OCI-LY1 (cell line): Measurements from ENCODE around the gene TSC22D4.

ENCODE experiments used
- H2AFZ ChIP-seq: fragments of 200-600 bp; sonication (generic), shearing (Covaris generic); 2 replicates; pipeline ENCODE4 v1.6.0; 2014; ENCODE audit warnings: antibody characterized with exemption, mild to moderate bottlenecking, low read length
- H3F3A ChIP-seq: fragments of 200-600 bp; sonication (generic), shearing (Covaris generic); 2 replicates; pipeline ENCODE4 v1.6.0; 2014; ENCODE audit warnings: mild to moderate bottlenecking, antibody characterized with exemption, low read length, moderate library complexity; ENCODE audit not compliant: insufficient read depth
- H3K27ac ChIP-seq: fragments of 200-600 bp; sonication (generic); 2 replicates; pipeline ENCODE4 v1.5.1; 2014; ENCODE audit warnings: low read length, mixed run types, mild to moderate bottlenecking, low read depth; ENCODE audit not compliant: poor library complexity, severe bottlenecking
- H3K27me3 ChIP-seq: fragments of 200-600 bp; sonication (generic); 2 replicates; pipeline ENCODE4 v1.6.0; 2014; ENCODE audit warnings: antibody characterized with exemption, mild to moderate bottlenecking, low read length, moderate library complexity; ENCODE audit not compliant: insufficient read depth
- H3K36me3 ChIP-seq: fragments of 200-600 bp; sonication (generic); 2 replicates; pipeline ENCODE4 v1.6.1; 2014; ENCODE audit warnings: mild to moderate bottlenecking, antibody characterized with exemption, low read length, moderate library complexity, mixed read lengths; ENCODE audit not compliant: insufficient read depth
- H3K4me1 ChIP-seq: fragments of 200-600 bp; sonication (generic); 2 replicates; pipeline ENCODE4 v1.5.1; 2014; ENCODE audit warnings: mild to moderate bottlenecking, low read length, moderate library complexity; ENCODE audit not compliant: insufficient read depth, severe bottlenecking
- H3K4me2 ChIP-seq: fragments of 200-600 bp; sonication (generic), shearing (Covaris generic); 2 replicates; pipeline ENCODE4 v1.6.1; 2014; ENCODE audit warnings: low read length
- H3K4me3 ChIP-seq: fragments of 200-600 bp; sonication (generic); 2 replicates; pipeline ENCODE4 v1.5.1; 2014; ENCODE audit warnings: low read length, low read depth, mild to moderate bottlenecking, mixed read lengths; ENCODE audit not compliant: poor library complexity, severe bottlenecking
- H3K79me2 ChIP-seq: fragments of 200-600 bp; shearing (Covaris generic); 2 replicates; pipeline ENCODE4 v1.6.1; 2016; ENCODE audit warnings: mixed run types, low read length, mixed read lengths; ENCODE audit not compliant: insufficient read depth
- H3K9ac ChIP-seq: fragments of 200-600 bp; sonication (generic), shearing (Covaris generic); 2 replicates; pipeline ENCODE4 v1.6.1; 2014; ENCODE audit warnings: mild to moderate bottlenecking, low read length, mixed read lengths
- H3K9me2 ChIP-seq: fragments of 200-600 bp; sonication (generic), shearing (Covaris generic); 2 replicates; pipeline ENCODE4 v1.6.1; 2014; ENCODE audit warnings: low read depth, mild to moderate bottlenecking, low read length, mixed read lengths
- H3K9me3 ChIP-seq: fragments of 200-600 bp; shearing (Covaris generic); 2 replicates; pipeline ENCODE4 v1.6.1; 2014; ENCODE audit warnings: low read length, mixed read lengths
- H4K20me1 ChIP-seq: fragments of 200-600 bp; sonication (generic), shearing (Covaris generic); 2 replicates; pipeline ENCODE4 v1.6.0; 2016; ENCODE audit warnings: mild to moderate bottlenecking, low read length; ENCODE audit not compliant: insufficient read depth
- CTCF ChIP-seq: fragments of 200-600 bp; sonication (generic), shearing (Covaris generic); IDR thresholded peaks from 2 replicates; pipeline ENCODE4 v1.5.1; 2017; ENCODE audit warnings: mild to moderate bottlenecking, antibody characterized with exemption, low read length, moderate library complexity, mixed read lengths
- EZH2 ChIP-seq: fragments of 200-600 bp; sonication (generic), shearing (Covaris generic); IDR thresholded peaks from 2 replicates; pipeline ENCODE4 v1.8.0; 2017; ENCODE audit warnings: borderline replicate concordance, mixed run types, mild to moderate bottlenecking, antibody characterized with exemption, low read length, moderate library complexity, mixed read lengths

The TSC22D4 gene

DNA sequence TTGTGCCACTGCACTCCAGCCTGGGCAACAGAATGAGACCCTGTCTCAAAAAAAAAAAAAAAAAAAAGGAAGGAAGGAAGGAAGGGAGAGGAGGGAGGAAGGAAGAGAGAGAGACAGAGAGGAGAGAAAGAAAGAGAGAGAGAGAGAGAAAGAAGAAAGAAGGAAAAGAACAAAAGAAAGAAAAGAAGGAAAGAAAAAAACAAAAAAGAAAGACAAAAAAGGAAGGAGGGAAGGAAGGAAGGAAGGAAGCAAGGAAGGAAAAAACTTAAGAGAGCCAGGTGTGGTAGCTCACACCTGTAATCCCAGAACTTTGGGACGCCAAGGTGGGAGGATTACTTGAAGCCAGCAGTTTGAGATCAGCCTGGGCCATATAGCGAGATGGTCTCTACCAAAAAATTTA is 14.2 kb downstream of the TSC22D4 start:
- H4K20me1 ChIP-seq = no peaks in the 10 kb centered on the region
- no peak overlapping the region for H2AFZ ChIP-seq
- no peak overlapping the region for H3K27ac ChIP-seq
- no peak overlapping the region for H3K9ac ChIP-seq
- H3K36me3 ChIP-seq = peaks cover 8% of the 10 kb centered on the region
- H3K27me3 ChIP-seq = no peaks in the 10 kb centered on the region
- H3F3A ChIP-seq = no peaks in the 10 kb centered on the region
- no peaks in the 10 kb centered on the region for H3K4me1 ChIP-seq
- H3K9me3 ChIP-seq = no peaks in the 10 kb centered on the region
- H3K9me2 ChIP-seq = no peaks in the 10 kb centered on the region
- no peak overlapping the region for H3K4me2 ChIP-seq
- H3K79me2 ChIP-seq = no peaks in the 10 kb centered on the region
- TF ChIP-seq CTCF (no peak), EZH2 (no peak)
- H3K4me3 ChIP-seq = no peak overlapping the region

DNA sequence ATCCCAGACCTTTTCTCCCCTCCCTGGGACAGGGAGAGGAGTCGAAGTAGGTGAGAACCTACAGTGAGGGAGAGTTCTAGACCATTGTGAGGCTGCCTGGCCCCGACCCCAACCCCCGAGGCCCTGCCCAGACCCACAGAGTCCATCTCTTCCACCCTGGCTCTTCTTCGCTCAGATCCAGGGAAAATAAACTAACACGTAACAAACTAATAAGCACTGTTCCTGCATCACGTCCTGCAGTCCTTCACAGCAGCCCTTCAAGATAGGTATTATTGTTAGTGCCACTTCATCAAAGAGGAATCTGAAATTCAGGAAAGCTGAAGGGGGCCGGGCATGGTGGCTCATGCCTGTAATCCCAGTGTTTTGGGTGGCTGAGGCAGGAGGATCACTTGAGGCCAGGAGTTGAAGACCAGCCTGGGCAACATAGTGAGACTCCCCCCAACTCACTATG is 14.8 kb downstream of the TSC22D4 start, which contains the start of gene SPACDR:
SPACDR (minus strand) TSS at position 51 of the 451 bp plus-strand sequence. CDS start 235 bp downstream, outside the sequence.
- Histone ChIP-seq H3K79me2 (no peaks in the 10 kb centered on the region), H3K27me3 (no peaks in the 10 kb centered on the region), H4K20me1 (no peaks in the 10 kb centered on the region), H3K9me2 (no peaks in the 10 kb centered on the region), H2AFZ (no peak within 1 kb of the TSS), H3K27ac (no peak within 1 kb of the TSS), H3K4me2 (no peak within 1 kb of the TSS), H3F3A (no peaks in the 10 kb centered on the region), H3K4me3 (no peak within 1 kb of the TSS), H3K9ac (no peak within 1 kb of the TSS), H3K4me1 (no peaks in the 10 kb centered on the region), H3K36me3 (peaks cover 8% of the 10 kb centered on the region), H3K9me3 (no peaks in the 10 kb centered on the region)
- TF ChIP-seq EZH2 = no peak
- TF ChIP-seq CTCF = no peak

- Histone ChIP-seq H3K36me3 (no peaks in the 10 kb centered on the region), H3K4me2 (no peak overlapping the region), H3K79me2 (no peaks in the 10 kb centered on the region), H3K4me3 (no peak overlapping the region), H3K9me3 (no peaks in the 10 kb centered on the region), H3F3A (no peaks in the 10 kb centered on the region), H3K27ac (no peak overlapping the region), H3K9ac (no peak overlapping the region), H3K27me3 (peaks cover 3% of the 10 kb centered on the region; the same call in 1 of the 2 replicates), H4K20me1 (no peaks in the 10 kb centered on the region), H3K4me1 (no peaks in the 10 kb centered on the region), H2AFZ (no peak overlapping the region), H3K9me2 (no peaks in the 10 kb centered on the region)
- no peak for TF ChIP-seq EZH2
- TF ChIP-seq CTCF = no peak
Observed at GRCh38 chr7:100457033-100457432, 22.0 kb downstream of the TSC22D4 start.
